Breast epithelium (tissue), 3 donors: ENCODE measurements around the gene MYBPC1.

ENCODE experiments used
- CTCF ChIP-seq, 3 donors: fragments of 450-650 bp; IDR thresholded peaks; one replicate each; pipeline ENCODE4 v1.5.1; 2016 to 2017; ENCODE audit warnings: antibody characterized with exemption in 3 of 3, mild to moderate bottlenecking in 3 of 3, moderate library complexity in 3 of 3
- POLR2A ChIP-seq: fragments of 450-650 bp; IDR thresholded peaks from one replicate; pipeline ENCODE4 v1.6.1; 2016; ENCODE audit warnings: antibody characterized with exemption, mild to moderate bottlenecking, moderate library complexity
- POLR2AphosphoS5 ChIP-seq, 3 donors: sonication (generic); formaldehyde crosslinking; IDR thresholded peaks; one replicate each; pipeline ENCODE4 v1.6.1; 2017; ENCODE audit warnings: antibody characterized with exemption in 3 of 3

- TF ChIP-seq CTCF (IDR thresholded peaks at IDR 0.05): no peak
- no peak for TF ChIP-seq POLR2A
- TF ChIP-seq POLR2AphosphoS5 (IDR thresholded peaks at IDR 0.05): no peak
Measured at GRCh38 chr12:101647711-101648110, 52.9 kb downstream of the MYBPC1 start.
